ENCODE measurements around the gene SHB.
A peak's percentile ranks its signal among the peaks of the same experiment; 100 is the strongest.

The SHB gene

GRCh38 chr9:38009035-38009501, 60.0 kb downstream of the SHB start:
- no peak overlapping the region for H3K4me3 ChIP-seq (ENCODE audit: low read depth, low read length)
- in situ Hi-C loops (cut with HindIII; ENCODE audit: low sequenced_read_pairs), result no loop called here

GRCh38 chr9:38008168-38009034, 60.6 kb downstream of the SHB start:
- no peak overlapping the region for H3K4me3 ChIP-seq (ENCODE audit: low read depth, low read length)
- peak; percentile 69 for DNase-seq (ENCODE audit: low read depth)
- in situ Hi-C loops (cut with HindIII; ENCODE audit: low sequenced_read_pairs), result no loop called here
- no peak for TF ChIP-seq CTCF (IDR thresholded peaks at IDR 0.05; ENCODE audit: low read depth, low read length, missing control alignments)

More at GRCh38 chr9:38009035-38009501, 60.0 kb downstream of the SHB start:
- TF ChIP-seq CTCF (IDR thresholded peaks at IDR 0.05; ENCODE audit: low read depth, low read length, missing control alignments), result no peak
- no peak for DNase-seq (ENCODE audit: low read depth)

DNA sequence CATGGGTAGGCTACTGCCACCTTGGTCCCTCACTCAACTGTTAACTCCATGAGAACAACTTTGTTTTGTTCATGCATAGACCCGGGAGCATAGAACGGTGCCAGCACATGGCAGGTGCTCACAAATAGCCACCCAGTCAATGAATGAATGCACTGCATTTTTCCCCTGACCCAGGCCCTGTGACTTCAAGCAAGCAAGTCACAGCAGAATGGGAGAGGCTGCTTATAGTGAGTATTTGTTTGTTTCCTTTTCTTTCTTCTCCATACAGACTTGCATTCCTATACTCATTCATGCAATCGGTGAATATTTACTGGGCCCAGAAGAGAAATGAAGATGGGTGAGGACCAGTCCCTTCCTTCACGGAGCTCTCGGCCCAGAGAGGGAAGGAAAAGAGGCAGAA, 62.0 kb downstream of the SHB start:
- in situ Hi-C loops (cut with HindIII; ENCODE audit: low sequenced_read_pairs), result no loop called here
- DNase-seq (ENCODE audit: low read depth), result no peak
- TF ChIP-seq CTCF (IDR thresholded peaks at IDR 0.05; ENCODE audit: low read depth, low read length, missing control alignments), result no peak
- no peak overlapping the region for H3K4me3 ChIP-seq (ENCODE audit: low read depth, low read length)

DNA sequence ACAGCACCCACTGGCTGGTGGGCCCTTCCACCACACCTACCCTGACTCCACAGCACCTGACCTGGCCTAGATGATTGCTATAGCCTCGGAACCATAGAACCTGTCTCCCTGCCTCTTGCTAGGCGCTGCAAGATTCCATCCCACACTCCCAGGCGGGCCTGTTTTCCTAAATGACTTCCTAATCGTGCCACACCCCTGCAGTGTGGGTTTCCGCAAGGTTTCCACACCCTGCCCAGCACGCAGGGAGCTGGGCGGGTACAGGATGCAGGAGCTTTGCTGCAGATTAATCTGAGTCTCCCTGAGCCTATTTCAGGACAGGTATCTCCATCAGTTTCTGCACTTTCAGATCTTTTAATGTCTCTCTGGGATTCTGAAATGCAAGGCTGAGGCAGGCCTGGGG, 62.9 kb downstream of the SHB start:
- H3K4me3 ChIP-seq (ENCODE audit: low read depth, low read length), result no peak overlapping the region
- DNase-seq (ENCODE audit: low read depth), result no peak
- no peak for TF ChIP-seq CTCF (IDR thresholded peaks at IDR 0.05; ENCODE audit: low read depth, low read length, missing control alignments)
- in situ Hi-C loops (cut with HindIII; ENCODE audit: low sequenced_read_pairs), result no loop called here

- H3K4me3 ChIP-seq (ENCODE audit: low read depth, low read length), result no peak overlapping the region
- no peak for DNase-seq (ENCODE audit: low read depth)
- TF ChIP-seq CTCF (IDR thresholded peaks at IDR 0.05; ENCODE audit: low read depth, low read length, missing control alignments), result no peak
- in situ Hi-C loops (cut with HindIII; ENCODE audit: low sequenced_read_pairs), result no loop called here
These were observed 64.0 kb downstream of the SHB start for GRCh38 chr9:38004809-38005560.

DNA sequence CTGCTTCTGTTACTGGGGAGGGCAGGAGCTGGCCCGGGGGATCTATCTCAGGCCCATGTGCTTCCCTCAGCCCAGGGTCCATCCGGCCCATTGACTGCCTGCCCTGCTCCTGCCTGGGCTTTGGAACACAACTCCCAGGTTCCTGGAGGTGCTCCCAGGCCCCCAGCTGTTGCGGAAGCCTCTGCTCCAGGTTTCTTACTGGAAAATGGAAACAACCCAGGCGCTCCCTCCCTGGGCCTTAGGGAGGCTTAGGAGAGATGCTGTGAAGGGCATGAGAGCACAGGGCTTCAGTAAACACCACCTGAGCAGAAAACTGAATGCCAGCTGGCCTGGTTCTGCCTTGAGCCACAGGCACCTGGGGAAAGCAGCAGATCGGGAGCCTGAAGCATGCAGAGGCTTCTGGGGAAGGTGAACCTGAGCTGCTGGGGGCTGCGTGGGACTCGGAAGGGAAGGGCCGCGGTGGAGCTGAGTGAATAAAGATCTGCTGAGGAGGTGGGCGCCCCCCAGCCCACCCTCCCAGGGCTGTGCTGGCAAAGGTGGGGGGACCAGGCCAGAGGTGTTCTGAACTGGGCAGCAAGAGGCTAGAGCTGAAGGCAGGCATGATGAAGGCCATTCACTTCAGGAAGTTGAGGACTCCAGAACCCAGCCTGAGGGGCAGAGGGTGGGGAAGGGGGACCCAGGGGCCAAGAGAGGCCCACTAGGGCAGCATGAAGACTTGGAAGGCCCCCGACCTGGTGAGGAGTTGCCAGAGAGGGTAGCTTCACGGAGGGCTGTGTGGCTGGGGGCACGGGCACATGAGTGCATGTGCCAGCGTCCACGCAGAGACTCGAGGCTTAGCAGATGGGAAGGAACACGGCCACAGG, 64.8 kb downstream of the SHB start:
- no peak for TF ChIP-seq CTCF (IDR thresholded peaks at IDR 0.05; ENCODE audit: low read depth, low read length, missing control alignments)
- H3K4me3 ChIP-seq (ENCODE audit: low read depth, low read length), result no peak overlapping the region
- in situ Hi-C loops (cut with HindIII; ENCODE audit: low sequenced_read_pairs), result no loop called here

More for the DNA sequence above, 64.8 kb downstream of the SHB start:
- no peak for DNase-seq (ENCODE audit: low read depth)
